Measurements from ENCODE around the gene C1QTNF9.
A peak's percentile ranks its signal among the peaks of the same experiment; 100 is the strongest.
"Not testable (repeated sequence)": the region's sequence is repeated elsewhere in the genome, so short reads cannot be mapped to it uniquely, and the experiment has no call there.

C1QTNF9 gene, protein sequence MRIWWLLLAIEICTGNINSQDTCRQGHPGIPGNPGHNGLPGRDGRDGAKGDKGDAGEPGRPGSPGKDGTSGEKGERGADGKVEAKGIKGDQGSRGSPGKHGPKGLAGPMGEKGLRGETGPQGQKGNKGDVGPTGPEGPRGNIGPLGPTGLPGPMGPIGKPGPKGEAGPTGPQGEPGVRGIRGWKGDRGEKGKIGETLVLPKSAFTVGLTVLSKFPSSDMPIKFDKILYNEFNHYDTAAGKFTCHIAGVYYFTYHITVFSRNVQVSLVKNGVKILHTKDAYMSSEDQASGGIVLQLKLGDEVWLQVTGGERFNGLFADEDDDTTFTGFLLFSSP

DNA sequence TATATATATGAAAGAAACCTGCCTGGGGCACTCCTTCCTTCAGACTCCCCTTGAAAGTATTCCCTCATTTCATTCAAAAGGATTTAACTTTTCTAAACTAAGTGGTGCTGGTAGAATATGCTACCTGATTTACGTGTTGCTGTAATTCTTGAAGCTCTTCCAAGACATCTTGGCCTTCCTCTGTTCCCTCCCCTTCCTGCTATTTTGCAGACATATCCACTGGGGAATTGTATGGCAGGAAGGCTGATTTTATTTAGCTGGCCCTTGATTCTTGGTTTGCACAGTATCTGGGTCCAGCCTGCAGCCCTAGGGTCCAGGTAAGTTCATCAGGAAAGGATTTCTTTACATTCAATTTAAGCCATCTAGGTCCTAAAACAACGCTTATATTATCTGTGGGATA lies at the start of gene C1QTNF9:
Gene C1QTNF9, plus strand, starts transcription at position 281 of the 400 bp plus-strand sequence. CDS start 6,424 bp downstream, outside the sequence.
- not testable (repeated sequence) for DNase-seq

DNA sequence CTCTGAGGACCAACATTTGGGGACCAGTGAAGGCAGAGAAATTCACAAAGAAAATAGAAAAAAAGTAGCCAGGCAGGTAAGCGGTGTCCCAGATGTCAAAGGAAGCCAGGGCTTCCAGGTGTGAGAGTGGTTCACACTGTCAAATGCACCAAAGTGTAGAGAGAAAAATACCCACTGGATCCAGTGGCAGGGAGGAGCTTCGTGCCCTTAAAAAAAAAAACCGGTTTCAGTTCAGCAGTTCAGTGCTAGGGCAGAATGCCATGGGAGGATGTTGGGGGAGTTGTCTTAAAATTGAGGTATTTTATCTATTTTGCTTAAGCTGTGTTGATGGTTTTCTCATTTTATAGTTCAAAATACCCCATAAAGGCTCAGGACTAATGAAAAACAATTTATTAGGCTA lies 47.8 kb upstream of the C1QTNF9 start:
- no peak for DNase-seq

DNA sequence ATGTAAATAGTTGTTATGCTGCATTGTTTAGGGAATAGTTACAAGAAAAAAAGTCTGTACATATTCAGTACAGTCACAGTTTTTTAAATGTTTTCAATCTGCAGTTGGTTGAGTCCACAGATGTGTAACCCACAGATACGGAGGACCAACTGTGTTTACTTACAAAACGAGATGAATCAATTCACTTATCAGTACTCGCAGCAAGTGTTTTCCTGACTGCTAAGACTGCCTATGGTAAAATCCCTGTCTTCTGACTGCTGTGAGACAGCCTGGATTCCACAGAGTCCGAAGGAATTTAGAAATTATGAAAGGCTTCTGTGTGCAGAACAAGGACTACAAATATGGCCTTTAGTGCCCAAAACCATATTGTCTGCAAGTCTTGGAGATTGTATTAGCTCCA lies 45.7 kb upstream of the C1QTNF9 start:
- no peak for DNase-seq

DNA sequence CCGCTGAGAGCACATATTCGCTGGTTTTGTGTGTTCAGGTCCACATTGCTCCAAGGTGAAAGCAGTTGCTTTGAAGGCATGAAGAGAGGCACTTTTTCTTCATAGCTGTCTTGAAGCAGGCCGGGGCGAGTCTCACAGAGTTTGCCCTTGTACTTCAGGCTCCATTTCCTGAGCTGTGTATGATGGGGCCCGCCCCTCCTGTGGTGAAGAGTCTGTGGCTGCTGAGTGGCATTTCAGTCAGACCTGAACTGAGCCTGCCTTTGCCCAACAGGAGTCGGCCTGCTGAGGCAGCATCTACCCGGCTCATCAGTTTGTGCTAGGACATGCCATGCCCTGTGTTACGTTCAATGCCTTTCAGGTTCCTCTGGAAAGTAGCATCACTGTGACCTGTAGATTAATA lies 44.4 kb upstream of the C1QTNF9 start:
- DNase-seq = peak; percentile 70

DNA sequence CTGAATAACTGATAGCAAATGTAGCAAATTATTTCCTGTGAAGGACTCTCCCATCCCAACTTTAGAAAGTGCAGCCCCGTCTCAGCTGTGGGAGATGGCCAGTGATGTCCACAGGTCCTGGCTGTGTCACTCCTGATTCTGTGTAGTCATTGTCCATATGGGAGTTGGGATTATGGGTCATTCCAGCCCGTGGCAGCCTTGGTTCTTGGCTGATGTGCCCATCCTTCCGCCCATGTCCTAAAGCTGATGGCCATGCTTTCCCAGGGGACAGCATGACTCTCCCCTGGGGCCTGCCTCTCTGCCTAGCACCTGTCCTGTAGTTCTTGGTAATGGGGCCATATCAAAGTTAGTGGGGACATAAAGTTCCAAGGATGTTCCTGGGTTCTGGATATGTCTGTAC lies 43.9 kb upstream of the C1QTNF9 start:
- DNase-seq = no peak

DNA sequence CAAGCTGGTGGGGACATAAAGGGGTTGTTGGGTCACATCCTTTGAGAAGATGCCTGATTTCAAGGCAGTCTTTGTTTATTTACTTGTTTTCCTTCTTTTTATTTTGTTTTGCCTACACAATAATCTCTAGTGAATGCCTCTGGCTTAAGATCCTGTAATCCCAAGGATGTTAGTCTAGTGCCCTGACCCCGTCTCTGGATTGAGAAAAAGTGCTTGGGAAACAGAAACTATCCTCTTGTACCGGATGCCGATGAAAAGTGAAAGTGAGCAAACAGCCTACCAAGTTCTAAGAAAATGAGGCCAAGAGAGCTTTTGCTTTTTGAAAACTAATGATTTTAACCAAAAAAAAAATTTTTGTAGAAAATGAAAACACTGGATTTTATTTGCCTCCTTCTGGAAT lies 42.1 kb upstream of the C1QTNF9 start:
- no peak for DNase-seq

DNA sequence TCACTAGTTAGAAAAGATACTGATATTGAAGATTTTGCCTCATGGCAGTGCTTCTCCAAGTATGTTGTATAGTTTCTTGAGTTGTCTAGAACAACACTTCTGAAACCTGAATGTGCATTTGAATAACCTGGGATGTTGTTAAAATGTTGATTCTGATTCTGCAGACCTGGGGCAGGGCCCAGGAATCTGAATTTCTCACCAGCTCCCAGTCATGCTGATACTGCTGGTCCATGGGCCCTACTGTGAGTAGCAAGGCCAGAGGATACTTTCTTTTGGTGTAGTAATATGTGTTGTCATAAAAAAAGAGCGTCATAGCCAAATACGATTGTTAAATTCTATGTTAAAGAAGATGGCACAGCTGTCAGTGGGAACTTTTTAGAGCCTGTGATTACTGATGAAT lies 41.6 kb upstream of the C1QTNF9 start:
- no peak for DNase-seq

DNA sequence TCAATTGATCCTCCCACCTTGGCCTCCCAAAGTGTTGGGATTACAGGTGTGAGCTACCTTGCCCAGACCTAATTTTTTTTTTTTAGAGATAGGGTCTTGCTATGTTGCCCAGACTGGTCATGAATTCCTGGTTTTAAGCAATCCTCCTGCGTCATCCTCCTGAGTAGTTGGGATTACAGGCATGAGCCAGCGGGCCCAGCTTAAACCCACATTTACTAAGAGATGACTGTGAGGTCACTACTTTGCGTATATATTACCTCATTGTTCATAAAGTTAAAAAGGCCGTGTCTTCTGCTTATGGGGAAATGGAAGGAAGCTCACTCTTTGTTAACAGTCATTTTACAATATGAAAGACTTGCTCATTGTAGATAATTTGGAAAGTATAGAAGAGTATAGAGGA lies 39.6 kb upstream of the C1QTNF9 start:
- no peak for DNase-seq

DNA sequence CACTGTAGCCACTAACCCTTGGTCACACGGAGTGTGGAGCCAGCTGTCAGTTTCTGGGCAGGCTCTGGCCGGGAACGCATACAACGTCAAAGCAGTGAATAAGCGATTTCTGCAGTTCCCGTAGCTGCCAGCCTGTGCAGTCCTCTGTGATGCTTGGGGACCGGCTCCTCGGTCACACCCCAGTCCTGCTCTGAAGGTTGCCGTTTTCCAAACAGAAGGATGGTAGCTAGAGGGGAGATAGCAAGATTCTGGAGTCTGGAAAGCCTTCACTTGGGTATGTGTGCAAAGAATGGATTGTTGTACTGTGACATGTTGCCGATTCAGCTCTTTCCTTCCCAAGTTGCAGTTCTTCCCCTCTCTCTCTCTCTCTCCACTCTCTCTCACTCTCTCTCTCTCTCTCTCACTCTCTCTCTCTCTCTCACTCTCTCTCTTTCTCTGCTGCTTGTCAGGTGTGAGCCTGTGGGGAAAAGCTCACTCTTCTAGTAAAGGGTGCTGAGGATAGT lies 38.7 kb upstream of the C1QTNF9 start:
- peak; percentile 46 for DNase-seq

DNA sequence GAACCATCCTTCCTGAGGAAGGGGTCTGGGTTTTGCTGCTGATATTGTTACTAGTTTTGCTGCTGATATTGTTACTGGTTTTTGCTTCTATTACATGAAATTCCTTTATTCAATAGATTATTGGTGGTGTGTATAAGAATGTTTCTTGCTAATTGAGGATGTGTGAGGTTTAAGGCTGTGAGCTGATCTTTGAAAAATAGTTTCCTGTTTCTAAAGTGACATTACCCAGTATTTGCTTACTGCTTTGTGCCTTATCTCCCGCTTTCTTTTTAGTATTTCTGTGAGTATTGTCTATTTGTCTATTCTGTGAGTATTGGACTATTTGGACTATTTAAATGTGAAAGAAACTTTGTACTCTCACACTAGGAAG lies 38.2 kb upstream of the C1QTNF9 start:
- DNase-seq = no peak

DNA sequence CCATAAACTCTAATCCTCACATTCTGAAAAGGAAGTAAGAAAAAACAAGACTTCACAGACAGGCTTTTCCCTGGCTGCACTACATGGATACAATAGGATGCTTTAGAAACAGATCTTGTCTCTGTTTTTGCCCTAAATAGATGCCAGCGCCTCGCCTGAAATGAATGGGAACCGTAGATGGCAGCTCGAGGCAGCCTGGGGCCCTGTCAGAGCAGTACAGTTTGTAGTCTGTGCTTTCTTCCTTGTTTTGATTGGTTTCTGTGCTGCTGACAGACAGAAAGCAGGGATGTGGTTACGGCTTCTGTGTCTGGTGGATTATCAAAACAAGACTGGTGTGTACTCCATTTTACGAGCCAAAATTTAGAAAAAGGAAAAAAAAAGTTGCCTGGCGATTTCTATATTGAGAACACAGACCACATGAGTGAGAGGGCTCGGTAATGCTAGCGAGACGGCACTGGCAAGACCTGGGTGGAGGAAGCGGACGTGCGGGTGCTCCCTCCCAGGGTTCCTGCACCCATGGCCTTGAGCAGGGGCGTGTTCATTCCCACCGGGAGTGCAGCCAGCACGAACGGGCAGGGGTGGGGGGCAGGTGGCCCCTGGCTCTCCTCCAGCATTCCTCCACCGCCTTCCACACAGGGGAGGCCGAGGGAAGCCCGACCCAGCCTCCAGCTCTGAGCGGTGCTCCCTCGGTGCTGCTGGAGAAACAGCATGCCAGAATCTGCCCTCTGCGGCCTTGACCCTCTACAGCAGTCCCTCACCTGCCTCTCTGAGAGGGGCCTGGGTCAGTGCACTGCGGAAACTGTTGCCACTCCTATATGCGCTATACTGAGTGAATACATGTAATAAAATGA lies 37.6 kb upstream of the C1QTNF9 start:
- DNase-seq = peak; percentile 48

DNA sequence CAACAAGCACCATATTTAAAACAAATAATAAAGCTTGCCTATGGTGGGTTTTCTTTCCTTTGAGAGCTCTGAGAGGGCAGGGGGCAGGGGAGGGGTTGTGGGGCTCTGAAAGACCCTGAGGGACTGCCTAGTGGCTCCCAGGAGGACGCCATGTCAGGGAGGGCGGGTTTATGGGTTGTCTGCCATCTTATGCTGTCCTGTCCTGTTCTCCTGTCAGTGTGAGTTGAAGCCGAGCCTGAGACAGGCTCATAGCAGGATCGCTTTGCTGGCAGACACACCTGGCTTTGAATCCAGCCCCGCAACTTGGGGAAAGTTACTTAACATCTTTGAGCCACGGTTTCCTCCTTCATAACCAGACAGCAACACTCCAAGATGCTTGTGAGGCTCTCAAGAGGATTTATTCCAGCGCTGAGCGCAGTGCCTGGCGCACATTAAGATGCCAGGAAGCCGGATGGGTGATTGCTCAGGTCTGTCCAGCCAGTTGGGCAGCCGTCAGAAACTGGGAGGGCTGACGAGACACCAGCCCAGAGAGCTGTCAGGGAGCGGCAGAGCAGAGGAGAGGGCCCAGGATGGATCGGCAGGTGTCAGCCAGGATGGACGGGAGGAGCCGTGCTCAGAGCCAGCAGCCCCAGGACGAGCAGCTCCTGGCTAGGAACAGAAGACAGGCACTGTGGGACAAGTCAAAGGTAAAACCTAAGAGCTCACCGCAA lies 36.8 kb upstream of the C1QTNF9 start:
- no peak for DNase-seq

DNA sequence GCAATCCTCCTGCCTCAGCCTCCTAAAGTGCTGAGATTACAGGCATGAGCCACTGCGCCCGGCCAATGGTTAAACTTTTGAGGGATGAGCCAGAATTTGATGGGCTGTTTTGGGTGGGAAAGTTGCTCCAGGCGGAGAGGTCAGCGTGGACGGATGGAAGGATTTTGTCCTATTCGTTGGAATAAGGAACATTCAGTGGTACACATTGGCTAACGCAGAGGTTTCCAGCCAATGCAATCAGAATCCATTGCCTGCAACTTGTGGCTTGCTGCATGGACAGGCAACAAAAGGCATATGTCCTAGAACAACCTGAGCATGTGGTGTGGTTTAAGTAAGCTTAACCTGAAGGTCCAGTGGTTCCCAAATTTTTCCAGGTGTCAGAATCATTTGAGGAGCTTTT lies 35.5 kb upstream of the C1QTNF9 start:
- no peak for DNase-seq

DNA sequence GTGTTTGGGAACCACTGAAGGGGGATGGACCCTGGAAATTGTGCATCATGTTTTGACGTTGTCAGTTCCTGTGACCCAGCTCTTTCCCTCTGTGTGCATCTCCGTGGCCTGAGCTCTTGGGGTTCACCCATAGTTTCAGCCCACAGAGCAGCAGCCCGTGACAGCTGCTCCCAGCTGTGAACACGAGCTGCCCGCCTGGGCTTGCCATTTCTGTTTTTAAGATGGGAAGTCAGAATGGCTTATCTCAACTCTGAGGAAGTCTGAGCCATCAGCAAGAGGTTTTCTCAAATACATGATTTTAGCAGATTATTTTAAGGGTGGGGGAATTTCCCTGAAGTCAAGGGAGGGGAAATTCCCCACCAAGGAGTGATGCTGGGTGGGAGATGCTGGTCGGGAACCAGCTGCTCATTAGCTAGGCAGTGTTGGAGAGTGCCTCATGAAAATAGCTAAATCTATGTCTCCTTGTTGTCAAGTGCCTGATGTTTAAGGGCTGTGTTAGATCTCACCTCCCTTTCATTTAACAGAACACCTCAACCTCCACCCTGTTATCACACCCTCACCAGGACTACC lies 34.8 kb upstream of the C1QTNF9 start:
- DNase-seq = peak; percentile 60

DNA sequence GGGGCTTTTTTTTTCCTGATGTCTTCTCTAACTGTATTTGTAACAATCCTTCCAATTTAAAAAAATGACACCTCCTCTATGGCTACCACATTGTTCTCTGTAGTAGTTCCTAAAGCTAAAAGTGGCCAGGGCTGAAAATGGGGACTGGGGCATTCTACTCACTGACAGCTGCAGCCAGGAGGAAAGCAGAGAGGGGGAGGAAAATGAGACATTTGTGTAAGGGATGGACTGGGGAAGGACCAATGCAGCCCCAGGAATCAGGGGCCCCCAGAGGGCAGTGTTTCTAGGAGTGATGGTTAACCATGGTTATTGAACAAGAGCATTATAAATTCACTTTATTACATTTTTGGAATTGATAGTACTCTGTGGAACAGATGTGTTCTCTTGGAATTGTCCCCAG lies 34.3 kb upstream of the C1QTNF9 start:
- DNase-seq = no peak

DNA sequence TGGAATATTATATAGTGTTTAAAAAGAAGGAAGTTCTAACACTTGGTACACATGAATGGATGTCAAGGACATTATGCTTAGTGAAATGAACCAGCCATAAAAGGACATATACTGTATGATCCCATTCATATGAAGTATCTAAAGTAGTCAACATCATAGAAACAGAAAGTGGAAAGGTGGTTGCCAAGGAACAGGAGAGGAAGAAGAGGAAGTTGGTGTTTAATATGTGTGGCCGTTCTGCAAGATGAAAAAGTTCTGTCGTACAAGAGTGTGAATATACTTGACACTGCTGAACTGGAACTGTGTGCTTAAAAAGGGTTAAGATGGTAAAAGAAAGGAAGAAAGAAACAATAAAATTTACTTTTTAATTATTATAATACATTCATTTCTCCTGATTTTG lies 33.1 kb upstream of the C1QTNF9 start:
- no peak for DNase-seq

DNA sequence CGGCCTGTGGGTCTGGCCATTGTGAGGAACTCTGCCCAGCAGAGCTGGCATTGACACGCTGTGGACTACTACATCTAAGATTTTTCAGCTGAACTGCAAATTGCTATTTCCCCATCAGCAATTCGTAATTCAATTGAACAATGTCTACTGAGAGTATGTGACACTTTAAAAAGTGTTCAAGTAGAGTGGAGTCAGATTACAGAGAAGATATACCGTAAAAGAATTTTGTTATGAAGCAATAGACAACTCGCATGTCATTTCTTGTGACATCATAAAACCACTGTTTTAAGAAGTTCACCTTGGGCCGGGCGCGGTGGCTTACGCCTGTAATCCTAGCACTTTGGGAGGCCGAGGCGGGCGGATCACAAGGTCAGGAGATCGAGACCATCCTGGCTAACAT lies 32.5 kb upstream of the C1QTNF9 start:
- DNase-seq = no peak

DNA sequence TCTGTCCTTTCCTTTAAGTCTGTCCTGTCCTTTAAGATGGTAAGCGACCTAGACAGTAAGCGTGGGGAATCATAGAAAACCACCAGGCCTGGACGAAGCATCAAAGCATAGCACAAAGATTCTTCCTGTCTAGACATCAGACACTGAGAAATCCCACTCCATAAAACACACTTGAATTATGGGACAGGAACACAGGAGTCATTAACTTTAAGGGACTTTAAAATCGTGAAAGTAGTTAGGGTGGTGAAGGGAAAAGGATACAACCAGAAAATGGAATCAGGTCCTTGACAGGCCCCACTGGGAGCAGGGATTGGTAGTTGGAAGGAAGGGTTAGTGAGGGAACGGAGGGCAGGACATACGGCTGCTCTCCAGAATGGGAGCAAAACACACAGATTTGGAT lies 31.6 kb upstream of the C1QTNF9 start:
- no peak for DNase-seq

DNA sequence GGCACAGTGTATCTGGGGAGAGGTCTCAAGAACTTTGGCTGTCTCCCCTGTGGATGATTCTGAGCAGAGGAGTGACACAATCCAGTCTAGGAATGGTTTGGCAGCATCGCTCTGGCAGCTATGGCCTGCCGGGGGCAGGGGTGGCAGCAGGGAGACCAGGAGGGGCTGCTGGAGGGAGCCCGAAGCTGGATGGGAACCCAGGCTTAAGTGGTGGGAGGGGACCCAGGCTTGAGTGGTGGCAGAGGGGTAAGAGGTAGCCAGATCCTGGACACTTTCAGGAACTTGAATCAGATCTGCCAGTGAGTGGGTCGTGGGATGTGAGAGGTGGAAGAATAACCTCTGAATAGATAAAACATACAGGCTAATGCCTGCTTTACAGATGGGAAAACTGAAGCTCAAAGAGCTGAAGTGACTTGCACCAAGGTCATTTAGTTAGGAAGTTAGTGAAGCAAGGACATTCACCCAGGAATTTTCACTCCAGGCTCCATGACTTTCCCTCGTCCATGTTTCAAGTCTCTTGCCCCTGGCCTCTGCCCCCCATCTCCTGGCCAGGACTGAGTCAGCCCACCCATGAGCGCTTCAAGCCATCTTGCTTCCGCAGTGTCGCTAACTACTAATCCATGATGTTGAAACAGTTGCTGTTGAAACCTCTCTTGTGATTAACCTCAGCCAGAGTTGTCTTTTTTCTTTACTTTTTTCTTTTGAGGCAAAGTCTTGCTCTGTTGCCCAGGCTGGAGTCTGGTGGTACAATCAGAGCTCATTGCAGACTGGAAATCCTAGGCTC lies 29.9 kb upstream of the C1QTNF9 start:
- no peak for DNase-seq

DNA sequence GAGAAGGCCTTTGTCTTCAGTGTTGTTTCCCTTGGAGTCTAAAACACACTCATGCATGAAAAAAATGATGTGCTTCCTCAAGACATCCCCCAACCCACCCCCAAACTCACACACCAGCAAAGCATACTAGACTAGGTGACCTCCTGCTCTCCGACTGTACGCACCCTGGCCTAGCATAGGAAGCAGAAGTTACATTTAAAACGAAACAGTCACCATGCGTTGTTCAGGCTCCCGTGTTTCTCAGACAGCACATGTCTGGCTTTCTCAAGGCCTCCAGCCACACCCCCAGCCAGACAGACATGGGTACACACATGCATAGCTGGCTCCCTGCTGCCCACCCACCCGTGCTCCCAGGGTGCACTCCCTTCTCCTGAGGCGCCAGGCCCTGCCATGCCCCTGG lies 28.7 kb upstream of the C1QTNF9 start:
- DNase-seq = no peak

DNA sequence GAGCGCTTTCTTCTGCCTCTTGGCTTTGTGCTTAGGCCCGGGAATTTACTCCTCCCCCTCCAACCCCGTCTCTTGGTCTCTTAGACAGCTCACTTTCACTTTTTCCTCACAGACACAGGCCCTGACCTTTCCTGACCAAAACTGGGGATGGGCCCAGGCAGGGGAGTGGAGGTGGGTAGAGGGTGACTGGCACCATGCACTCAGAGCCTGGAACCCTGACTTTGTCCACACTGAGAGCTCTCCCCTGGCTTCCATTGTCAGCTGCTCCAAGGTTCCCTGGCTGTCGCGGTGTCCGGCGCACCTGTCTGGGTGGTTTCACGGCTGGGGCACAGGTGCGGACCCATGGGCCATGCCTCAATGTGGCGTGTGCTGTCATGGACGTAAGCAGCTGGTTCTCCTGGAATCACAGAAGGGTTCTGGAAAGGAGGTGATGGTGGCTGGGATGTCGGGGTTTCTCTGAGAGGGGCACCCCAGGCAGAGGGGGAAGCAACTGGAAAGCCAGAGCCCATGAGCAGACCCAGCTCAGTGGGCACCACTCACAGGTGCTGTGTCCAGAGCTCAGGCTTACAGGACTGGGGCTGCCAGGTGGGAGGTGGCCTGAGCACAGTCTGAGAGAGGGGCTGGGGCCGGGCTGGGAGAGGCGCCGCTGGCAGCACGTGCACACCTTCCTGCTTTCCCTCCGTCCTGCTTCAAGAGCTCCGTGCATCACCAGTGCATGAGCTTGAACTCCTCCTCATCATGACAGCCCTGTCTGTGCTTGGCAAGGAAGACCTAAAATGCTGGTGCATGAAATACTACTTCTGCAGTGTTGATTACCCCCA lies 28.0 kb upstream of the C1QTNF9 start:
- no peak for DNase-seq
